HG03558 (cell line): ENCODE measurements around the gene ARID3C.

ENCODE experiments used
- ATAC-seq: cut with Tn5 transposase; IDR thresholded peaks from one replicate; pipeline ENCODE4 v1.9.1; 2021; ENCODE audit warnings: moderate number of reproducible peaks; ENCODE audit not compliant: unreplicated experiment; ENCODE audit errors: extremely low read depth

Gene ARID3C

GRCh38 chr9:34579808-34580163 lies 49.1 kb downstream of the ARID3C start:
- ATAC-seq = no peak

- ATAC-seq = no peak
These were observed 49.6 kb downstream of the ARID3C start for GRCh38 chr9:34579104-34579807.

DNA sequence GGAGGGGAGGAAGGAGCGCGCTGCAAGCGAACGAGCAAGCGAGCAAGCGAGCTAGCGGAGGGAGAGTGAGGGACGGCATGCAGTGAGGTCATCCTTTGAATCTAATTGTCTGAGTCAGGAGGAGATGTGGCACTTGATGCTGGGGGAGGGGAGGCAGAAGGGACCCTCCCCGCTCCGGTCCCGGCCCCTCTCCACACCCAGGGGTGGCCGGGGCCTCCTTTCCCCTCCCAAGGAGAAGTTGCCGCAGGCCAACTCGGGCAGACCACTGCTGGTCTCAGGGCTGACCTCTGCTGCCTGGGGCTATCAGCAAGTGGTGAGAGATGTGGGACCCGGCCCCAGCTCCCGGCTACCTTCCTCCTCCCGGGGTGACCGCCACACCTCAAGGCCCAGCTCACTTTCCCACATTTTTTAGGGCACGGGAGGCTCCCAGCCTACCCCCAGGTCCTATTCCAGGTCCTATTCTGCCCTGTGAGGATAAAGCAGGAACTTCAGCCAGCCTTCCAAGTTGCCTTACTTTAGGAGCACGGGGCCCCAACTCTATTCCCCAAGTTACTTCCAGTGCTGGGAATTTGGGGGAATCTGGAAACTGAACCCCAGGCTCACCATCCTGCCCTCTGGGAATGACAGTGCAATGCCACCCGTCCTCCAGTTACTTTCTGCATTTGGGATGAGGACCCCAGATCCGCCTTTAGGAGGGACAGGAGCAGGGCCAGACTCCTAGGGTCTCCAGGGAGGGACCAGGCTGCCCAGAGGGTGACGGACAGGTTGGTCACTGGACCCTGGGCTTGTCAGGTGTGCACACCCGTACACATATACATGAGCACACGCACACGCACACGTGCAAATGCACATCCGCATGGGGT lies 50.4 kb downstream of the ARID3C start:
- no peak for ATAC-seq

DNA sequence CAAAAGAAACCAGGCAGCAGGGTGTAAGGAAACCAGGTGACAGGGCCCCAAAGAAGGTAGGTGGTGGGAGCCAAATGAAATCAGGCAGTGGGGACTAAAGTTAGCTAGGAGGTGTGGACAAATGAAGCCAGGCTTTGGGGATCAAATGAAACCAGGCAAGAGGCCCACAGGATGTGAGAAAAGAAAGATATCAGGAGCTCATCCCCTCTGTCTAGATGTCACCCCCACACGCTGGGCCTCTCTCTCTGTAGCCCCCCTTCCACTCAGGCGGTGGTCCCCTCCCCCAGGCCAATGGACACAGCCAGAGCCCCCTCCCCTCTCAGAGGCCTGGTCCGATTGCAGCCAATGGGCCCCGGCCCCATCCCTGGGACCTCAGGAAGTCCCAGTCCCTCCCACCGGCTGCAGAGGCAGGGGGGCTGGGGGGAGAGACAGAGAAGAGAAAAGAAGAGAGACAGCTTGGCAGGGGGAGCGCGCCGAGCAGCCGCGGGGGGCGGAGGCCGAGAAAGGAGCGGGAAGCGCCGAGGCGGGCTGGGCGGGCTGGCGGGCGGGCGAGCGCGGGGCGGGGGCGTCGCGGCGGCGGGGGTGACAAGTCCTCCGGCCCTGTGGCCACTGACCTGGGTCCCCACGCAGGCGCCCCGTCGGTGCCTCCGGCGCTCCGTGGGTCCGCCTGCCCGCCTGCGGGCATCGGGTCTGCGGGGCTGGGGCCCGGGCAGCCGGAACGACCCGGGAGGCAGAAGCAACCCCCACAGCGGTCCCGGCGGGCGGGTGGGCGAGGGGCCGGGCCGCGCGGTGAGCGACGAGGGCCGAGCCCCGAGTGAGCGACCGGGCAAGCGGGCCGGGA lies 51.2 kb downstream of the ARID3C start:
- no peak for ATAC-seq

DNA sequence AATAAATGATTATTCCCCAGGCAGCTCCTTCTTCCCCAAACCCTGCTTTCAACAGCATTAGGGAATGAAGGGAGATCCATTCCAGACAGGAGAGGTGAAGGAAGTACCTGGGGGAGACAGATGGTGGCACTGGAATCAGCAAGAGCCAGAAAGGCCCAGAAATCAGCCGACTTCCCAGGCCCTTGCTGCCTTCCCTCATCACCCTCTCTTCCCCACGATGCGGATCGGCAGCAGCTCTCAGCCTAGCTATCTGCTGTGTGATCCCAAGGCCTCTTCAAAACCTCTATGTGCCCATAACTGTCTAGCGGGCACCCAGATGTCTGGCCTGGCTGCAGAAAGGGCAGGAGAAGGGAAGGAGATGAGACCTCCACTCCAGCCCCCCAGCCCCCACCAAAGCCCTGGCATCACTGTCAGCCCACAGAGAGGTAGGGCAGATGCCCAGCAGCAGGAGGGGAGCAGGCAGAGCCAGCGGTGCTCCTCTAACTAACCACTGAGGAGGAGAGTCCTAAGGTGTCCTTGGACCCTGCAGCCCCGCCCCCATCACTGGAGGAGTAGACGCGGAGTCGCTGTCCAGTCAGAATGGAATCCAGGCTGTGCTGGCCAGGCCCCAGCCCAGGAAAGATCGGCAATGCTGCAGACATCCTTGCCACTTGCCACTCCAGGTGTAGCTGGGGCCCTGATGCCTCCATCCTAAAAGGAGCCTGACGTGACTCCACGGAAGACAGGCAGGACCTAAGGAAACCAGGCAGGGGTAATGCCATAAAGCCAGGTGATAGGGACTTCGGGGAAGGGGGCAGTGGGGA lies 52.1 kb downstream of the ARID3C start:
- no peak for ATAC-seq

GRCh38 chr9:34575862-34576596 lies 52.8 kb downstream of the ARID3C start:
- ATAC-seq = no peak

DNA sequence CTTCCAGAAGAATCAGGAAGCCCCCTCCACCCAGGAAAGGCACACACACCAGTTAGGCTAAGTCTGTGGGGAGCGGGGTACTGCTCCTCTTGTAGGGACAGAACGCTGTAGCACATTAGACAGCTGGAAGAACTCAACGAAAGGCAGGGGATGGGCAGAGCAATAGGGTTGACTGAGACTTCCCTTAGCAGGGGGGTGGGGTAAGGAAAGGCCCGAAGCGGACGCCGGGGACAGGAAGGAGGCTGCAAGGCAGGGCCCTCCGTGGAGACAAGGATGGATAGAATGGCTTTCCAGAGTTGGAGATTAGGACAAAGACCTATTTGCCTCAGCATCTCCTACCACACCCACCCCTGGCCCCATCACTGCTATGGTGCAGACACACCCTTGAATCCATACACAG lies 53.6 kb downstream of the ARID3C start:
- ATAC-seq = no peak

- ATAC-seq = no peak
These were observed 54.3 kb downstream of the ARID3C start for GRCh38 chr9:34574571-34574970.

DNA sequence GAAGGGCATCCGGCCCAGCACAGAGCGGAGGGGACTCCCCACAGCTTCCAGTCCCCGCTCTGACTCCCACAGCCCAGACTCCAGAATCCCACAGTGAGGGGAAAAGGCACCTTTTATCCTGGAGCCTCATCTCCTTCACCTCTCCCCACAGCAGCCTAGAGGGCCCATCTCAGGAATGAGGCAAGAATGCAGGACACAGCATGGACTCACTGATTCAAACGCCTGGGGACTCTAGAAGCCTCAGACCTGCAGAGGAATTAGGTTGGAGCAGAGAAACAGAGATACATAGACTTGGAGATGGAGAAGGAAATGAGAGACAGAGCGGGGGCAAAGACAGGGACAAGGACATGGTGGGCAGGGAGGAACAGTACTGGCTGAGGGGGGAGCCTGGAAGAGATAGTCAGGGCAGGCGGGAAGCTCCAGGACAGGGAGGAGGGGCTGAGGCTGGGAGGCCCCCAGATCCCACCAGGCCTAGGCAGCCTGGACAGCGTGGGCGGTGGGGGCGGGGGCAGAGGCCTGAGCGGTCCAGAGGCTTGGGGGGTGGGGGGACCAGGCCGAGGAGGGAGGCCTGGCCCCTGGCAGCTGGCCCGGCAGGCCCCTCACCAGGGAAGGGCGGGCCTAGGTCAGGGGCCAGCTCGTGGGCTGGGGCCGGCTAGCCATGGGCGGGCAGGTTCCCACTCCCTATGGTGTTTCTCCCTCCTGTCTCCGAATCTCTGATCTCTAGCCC lies 55.1 kb downstream of the ARID3C start:
- ATAC-seq = no peak

DNA sequence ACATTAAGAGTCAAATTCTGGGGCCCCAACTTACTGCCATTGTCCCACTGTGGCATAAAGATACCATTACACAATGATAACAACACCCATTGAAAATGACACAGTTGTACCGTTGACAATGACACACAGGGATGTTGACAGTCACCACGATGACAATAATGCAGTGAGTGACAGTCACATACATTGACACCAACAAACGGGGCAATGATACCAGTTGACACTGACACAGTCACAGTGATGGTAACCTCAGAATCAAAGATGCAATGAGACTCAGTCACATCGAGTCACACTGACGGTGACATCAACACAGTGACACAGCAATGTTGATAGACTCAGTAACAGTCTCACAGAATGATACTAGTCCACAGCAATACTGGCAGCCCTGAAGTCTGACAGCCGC lies 56.2 kb downstream of the ARID3C start:
- ATAC-seq = no peak

DNA sequence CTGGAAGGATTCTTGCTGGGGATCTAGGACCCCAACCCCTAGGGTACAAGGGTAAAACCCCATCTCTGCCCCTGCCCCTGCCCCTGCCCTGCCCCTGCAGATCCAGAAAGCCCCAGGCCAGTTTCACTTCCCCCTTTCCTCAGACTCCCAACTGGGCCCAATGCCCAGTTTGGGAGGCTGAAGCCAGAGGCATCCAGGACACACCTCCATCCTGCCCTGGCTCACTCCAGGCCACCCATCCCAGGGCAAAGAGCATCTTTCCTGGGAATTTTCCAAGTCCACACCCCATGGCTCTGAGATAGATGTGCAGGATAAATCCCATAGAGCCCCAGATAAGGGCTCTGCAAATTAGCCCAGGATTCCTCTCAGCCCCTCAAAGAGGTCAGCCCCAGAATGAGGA lies 56.8 kb downstream of the ARID3C start:
- no peak for ATAC-seq

DNA sequence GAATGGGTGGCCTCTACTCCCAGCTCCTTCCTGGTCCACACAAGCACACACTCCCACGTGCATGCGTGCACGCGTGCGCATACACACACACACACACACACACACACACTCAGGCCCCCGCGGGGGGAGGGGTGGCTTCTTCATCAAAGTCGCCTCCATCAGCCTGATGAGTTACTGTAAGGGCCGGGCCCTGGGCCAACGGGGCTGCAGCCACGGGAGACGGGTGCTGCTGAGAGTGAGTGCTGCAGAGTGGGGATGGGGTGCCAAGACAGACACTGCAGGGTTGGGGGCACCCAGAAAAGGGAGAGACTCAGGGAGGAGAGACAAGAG lies 57.4 kb downstream of the ARID3C start:
- no peak for ATAC-seq
